Stimulated activated CD4-positive, alpha-beta T cell treated with anti-CD3 and anti-CD28 coated beads, Interleukin-4, amount 100 ng/mL, for 1 hour (primary cell): ENCODE data around the gene CRTAC1.

Experiments
- DNase-seq: peaks from one replicate; pipeline ENCODE4 v3.0.0-alpha.2; 2020

CRTAC1 gene

DNA sequence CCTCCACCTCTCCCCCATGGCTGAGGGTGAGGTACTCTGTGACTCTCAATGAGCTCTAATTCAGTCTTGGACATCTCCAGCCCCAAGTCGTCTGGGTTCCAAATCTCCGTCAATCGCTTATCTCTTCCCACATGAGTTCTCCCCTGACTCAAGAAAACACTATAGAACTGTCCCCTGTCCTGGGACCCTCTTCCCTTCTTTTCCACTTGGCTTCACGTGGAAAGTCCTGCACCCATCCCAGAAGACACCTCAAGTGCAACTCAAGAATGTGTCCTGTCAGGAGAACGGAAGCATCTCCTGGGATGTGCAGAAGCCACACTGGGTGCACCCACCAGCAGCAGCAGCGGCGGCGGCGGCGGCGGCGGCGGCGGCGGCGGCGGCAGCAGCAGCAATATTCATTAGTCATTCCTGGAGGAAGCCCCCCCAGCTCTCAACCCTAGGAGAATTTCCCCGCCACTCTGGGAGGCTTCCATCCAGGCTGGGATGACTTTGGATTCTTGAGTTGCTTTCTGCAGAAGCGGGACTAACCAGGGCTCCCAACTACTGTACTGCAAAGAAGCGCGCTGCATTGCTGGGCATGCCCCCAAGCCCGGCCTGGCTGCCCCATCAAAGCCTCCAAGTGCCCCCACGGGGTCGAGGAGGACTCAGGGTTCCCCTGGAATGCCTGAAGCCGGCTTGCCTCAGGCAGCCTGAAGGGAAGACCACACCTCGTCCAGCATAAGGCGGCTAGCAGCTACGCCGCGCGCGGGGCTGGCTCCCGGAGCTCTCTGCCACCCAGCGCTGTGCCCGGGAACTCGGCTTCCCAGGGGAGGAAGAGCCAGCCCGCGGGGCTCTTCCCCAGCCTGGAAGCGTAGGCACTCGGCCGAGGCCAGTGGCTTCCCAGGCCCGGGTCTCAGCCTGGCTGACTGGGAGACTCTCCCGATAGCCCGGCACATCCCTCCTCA is 1.0 kb downstream of the CRTAC1 start:
- DNase-seq = no peak

DNA sequence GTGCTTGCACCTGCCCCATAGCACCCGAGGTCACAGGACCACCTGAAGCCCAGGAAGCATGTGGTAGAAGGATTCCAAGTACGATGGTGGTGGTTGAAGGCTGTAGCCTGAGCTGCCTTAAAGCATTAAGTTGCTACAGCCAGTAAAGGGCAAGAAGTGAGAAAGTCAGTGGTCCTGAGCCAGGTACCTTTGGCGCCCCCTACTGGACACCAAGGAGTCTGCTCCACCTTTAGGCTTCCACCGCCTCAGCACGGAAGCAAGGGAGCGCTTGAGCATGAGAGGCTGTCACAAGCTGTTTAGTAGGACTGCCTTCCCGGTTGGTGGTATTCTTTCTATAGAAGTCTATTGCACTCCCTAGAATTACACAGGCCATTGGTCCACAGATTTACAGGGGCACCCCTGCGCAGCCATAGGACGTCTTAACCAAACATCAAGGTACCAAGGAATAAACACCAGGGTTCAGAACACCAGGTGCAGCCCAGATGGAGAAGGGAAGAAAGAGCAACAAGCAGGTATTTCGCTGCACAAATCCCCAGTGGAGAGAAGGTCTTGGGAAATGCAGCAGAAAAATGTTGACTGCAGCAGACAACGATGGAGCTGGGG is 2.2 kb downstream of the CRTAC1 start:
- peak; percentile 56 for DNase-seq

DNA sequence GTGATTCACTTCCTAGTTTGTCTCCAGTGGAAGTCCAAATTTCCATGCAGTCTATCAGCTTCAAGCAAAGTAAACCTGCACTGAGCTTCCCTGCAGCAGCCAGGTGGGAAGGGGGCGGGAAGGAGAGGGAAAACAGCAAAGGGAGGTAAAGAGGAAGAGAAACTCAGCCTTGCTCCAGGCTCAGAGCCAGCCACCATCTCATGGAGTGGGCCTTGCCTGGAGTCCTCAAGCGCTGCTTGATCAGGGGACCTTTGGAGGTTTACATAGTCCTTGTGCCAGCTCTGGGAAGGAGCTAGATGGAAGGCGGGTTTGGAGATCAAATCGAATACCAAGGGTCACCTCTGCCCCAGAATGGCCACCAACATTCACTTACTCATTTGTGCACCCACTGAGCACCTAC is 7.4 kb downstream of the CRTAC1 start:
- no peak for DNase-seq

DNA sequence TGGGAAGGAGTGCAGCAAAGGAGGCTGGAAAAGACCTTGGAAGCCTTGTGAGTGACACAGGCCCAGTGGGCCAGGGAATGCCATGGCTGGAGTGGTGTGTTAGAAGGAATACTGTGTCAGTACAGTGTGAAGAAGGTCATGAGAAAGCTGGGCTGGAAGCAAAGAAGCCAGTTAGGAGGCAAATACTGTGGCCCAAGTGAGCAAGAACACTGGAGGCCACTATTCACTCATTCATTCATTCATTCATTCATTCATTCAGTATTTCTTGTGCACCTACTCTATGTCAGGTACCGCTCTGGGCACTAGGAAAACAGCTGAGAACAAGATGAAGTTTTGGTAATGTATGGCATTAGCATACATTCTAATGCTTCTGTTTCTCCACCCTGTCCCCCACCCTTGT is 9.6 kb downstream of the CRTAC1 start:
- no peak for DNase-seq

DNA sequence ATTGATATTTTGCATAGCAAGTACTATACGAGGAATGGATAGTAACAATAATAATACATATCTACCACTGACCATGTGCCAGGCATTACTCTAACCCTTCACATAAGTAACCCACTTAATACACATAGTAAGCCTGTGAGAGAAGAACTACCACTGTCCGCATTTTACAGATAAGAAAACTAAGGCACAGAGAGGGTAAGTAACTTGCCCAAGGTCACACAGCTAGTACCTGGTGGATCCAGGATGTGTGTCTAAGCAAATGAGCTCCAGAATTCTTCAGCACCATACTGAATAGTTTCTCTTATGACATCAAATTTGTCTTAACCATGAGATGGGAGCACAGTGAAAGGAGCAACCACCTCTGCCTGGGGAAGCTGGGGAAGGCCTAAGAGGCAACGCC is 10.2 kb downstream of the CRTAC1 start:
- DNase-seq = no peak

DNA sequence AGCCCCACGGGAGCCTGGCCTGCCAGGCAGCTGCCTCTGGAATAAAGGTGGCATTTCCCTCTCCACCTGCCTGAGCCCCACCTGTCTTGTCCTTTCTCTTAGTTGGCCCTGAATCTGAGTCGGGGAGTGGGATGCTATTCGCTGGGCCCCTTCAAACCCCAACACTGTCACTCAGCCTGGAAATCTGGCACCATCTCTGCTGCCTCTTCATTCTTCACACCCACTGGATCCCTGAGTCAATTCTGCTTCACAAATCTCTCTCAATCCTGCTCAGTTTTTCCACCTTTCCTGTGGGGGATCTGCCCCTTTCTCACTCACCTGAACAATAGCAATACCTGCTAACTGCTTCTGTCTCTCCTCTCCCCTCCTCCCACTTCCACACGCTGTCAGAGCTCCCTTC is 10.6 kb downstream of the CRTAC1 start:
- DNase-seq = no peak

DNA sequence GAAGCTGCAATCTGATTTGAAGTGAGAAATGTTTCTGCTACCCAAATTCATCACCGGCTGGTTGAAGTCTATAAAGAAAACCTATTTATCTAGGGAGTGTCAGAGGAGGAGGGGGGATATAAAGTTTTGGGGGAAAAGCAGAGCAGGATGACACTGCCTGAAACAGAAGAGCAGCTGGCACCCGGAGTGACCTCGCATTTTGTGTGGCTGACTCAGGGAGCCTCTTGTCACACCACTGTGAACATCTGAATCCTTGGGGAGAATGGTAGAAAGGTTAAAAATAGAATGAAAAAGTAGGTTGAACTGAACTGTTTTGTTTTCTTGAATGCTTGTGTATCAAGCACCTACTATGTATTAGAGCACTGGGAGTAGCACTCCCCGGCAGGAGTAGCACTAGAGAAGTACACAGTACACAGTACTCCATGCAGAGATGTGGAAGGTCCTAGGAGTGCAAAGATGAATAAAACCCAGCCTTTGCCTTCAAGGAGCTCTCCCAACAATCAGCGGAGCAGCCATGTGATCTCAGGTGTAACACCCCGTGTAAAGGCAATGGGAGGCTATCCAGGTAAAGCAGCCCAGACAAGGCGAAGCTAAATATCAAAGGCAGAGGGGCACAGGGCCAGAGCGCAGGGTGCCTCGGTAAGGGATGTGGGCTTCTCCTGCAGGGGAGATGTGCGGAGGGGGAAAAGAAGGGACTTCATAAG is 13.5 kb downstream of the CRTAC1 start:
- DNase-seq = no peak

DNA sequence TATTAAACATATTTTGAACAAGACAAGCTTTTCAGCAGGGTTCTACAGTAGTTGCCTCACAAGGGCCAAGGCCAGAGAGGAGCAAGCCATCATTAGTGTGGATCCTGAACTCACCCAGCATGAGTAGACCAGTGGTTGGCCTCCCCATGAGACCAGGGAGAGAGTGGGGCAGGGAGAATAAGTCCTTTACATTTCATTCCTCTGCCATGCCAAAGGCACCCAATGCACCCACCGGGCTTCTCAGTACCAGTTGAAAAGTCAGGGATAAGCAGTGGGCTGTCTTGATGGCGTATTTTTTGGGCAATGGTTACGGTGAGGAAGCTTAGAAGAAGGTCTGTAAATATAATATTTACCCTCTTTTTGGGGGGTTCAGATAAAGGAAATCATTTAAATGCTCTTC is 16.6 kb downstream of the CRTAC1 start:
- DNase-seq = no peak

DNA sequence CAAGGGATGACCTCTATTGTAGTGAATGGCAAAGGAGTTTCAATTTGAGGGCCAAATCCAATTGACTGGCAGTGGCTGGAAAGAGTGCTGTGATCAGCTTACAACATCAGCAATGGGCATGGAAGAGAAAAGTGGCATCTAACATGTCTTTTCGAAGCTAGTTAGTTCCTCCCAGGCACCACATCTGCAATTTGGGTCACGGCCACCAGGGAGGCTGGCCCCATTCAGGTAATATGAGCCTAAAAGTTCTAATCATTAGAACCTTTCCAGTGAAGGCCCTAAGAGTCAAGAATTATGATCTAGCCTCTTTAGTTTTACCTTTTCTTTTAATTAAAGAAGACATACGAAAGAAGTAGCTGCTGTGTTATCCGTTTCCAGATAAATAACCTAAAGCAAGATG is 17.3 kb downstream of the CRTAC1 start:
- DNase-seq = no peak

DNA sequence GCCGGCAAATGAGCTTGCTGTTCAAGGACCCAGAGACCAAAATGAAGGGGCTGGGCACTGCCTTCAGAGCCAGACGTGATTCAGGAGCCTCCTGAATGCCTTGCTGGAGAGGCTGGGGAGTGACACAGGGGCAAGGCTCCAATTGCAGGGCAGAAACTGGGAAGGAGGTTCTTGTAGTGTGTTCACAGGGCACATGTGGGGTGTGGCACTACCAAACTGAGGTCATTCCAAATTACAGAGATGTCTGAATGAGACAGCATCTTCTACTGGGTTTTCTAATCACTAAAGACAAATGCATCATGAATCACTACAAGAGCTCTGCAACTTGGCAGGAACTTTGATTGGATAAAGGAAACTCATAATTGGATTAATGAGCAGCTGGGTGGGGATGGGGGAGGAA is 17.8 kb downstream of the CRTAC1 start:
- no peak for DNase-seq

DNA sequence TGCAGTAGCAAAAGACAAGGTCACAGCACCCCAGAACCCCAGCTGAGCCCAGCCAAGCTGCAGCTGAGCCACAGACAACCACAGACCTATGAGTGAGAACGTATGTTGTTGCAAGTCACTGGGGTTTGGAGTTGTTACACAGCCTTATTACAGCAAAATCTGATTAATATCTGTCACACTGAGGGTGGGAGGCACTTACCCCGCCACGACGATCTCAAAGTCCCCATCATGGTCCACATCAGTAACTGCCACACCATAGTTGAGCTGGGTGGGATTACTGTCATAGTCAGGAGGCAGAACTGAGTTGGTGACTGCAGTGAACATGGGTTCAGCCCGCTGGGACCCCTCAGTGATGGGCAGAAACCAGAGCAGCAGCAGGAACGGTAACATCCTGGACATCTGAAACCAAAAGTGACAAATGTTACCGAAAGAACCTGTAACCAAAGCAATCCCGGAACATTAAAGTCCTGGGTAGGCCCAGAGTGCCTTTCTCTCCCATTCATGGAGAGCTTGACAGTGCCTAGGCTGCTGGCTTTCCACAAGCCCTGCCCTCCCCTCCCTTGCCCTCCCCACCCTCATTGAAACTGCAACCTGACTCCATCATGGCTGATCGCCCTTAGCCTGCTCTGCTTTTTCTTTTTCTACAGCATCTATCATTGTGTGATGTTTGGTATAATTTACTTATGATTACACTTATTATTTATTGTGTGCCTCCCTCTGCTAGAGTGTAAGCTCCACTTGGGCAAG is 19.3 kb downstream of the CRTAC1 start:
- no peak for DNase-seq

DNA sequence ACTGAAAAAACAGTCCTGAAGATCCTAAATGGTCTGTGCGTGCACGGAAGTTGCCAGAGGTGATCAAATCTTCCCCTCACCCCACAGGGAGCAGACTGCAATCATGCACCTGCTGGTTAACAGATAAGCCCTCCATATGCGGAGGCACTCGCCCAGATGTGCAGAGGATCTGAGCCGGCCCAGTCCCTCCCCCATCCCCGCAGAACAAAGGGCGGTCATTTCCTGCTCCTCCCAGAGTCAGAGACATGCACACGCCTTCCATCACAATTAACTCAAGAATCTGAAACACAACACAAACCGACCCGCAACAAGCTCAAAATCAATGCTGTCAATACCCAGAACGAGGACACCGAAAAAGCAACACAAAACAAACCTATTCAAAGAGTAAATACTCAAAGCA is 24.2 kb downstream of the CRTAC1 start:
- no peak for DNase-seq

DNA sequence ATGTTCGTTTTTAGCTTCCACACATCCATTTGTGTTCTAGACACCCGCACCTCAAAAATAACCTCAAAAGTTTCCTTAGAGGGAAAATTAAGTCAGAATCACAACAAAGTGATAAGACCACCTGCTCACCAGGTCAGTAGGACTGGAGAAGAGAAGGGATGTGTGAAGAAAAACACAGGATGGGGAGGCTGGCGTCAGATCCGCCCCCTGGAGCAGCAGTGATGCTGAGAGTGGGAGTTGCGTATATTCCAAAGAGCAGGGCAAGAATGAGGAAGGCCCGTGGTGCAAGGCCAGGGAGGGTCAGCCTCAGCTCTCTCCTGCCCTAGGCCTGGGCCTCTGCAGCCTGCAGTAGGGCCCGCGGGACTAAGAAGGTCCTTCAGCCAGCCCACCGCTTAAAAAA is 28.7 kb downstream of the CRTAC1 start:
- no peak for DNase-seq

DNA sequence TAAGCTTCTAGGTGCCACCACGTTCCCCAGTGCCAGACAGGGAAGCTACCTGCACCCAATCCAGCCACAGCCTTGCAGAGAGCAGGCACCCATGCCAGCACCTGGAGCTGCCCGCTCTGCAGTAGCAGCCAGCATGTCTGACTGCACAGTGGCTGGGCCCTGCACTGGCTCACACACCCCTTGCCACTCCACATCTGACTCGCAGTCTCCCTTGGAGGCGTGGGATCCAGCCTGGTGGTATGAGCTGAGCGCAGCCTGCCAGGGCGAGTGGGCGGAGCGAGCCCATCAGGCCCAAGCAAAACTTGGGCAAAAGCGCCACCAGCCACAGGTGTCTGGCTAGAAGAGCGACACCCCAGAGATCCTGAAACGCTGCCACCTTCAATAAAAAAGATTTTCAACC is 30.1 kb downstream of the CRTAC1 start:
- no peak for DNase-seq

DNA sequence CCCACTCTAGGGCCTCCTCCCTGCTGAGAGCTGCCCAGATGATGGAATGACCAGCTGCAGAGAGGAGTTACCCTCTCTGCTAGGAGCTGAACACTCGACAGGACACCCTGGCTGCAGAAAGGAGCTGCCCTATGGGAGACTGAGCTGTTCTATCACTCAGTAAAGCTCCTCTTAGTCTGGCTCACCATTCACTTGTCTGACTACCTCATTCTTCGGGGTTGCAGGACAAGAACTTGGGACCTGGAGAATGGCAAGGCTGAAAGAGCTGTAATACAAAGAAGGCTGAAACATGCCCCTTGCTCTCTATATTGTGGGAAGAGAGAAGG is 30.5 kb downstream of the CRTAC1 start:
- no peak for DNase-seq

DNA sequence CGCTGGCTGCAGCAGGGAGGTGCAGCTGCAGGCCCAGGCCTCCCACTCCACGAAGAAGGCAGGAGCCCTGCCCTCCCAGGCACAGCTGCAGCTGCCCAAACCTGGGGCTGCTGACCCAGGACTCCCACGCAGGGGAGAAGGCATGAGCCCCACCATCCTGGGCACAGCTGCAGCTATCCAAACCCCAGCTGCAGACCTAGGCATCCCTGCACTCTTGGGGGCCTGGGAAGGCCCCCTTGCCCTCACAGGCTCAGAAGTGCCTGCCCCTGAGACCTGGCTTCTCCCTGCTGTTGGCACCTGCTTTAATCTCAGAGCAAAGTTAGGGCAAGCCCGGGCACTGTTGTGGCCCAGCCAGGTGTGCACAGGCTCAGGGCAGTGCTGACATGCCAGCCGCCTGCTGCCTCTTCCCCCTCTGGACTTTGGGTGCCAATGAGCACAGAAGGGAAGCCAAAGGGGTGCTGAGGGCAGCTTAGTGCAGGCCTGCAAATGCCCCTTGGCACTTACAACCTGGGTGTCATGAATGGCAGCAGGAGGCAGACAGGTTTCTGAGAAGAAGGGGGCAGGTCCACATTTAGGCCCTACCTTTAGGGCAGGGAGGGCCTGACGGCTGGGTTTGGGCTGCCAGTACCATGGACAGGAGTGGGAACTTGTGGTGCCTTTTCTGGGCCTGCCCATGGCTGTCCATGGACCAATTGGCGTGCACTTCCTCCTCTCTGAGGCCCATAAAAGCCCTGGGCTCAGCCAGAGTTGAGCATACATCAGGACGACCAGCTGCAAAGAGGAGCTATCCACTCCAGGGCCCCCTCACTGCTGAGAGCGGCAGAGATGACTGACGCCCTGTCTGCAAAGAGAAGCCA is 31.1 kb downstream of the CRTAC1 start:
- DNase-seq = no peak

DNA sequence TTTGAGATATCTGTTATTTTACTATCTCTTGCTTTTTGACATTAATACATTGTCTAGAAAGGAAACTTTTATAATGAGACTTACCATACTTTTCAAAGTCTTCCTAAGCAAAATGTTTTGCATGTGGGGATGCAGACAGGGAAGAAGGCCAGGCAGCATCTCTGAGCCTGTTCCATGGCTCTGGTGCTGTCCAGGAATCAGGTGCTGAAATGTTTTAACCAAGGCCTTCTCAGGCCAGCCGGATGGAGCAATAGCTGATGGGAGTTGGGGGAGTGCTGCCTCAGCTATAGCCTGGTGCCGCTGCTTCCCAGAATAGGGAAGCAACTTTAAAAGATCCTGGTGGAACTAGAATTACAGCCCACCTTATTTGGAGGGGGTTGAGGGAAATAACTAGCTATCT is 38.5 kb downstream of the CRTAC1 start:
- DNase-seq = no peak

DNA sequence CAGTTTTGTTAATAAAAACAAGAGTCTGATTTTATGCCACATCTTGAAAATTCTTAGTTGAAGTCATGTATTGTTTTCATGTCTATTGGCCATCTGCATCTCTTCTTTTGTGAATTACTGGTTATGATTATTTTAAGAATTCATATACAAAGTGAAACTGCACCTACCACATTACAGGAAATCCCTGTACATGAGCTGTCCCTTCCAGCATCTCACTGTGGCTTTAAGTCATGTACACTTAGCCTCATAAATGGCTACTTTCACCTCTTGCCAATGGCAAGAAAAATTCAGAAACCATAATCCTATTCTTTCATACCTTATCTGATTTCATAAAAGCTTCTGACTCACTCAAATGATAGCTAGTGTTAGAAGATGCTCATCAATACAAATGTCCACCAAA is 48.6 kb downstream of the CRTAC1 start:
- DNase-seq = no peak

DNA sequence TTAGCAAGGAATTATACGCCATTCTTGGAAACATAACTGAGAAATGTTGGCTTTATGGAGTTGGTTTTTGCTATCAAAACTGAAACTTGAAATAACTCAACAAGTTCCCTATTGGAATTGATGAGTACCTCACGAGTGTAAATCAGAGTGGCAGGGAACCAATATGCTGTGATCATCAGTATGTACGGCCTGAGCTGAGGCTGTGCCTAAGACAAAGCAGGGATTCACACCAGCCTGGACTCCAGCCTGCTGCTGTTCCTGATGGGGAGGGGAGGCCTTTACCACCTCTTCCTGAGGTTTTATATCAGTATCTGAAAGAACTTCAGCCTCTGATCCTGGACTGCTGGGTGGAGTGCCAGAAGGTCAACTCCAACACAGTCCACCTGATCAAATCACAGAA is 52.7 kb downstream of the CRTAC1 start:
- DNase-seq = no peak

DNA sequence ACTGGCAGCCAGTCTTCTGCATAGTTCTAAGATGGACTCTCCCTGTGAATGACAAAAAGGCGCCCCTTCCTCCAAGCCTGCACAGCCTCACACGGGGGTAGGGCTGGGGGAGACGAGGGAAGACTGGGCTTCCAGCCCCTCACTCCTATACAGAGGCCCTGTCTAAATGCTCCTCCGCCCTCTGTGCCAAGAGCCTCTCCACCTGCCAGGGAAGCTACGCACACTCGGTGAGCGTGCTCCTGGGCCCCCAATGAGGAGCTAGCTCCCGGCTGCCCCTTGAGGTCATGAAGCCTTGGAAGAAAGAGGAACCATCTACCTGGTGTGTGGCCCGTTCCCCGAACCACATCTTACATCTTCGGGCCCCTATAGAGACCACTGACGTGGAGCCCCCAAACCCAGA is 54.8 kb downstream of the CRTAC1 start:
- no peak for DNase-seq

DNA sequence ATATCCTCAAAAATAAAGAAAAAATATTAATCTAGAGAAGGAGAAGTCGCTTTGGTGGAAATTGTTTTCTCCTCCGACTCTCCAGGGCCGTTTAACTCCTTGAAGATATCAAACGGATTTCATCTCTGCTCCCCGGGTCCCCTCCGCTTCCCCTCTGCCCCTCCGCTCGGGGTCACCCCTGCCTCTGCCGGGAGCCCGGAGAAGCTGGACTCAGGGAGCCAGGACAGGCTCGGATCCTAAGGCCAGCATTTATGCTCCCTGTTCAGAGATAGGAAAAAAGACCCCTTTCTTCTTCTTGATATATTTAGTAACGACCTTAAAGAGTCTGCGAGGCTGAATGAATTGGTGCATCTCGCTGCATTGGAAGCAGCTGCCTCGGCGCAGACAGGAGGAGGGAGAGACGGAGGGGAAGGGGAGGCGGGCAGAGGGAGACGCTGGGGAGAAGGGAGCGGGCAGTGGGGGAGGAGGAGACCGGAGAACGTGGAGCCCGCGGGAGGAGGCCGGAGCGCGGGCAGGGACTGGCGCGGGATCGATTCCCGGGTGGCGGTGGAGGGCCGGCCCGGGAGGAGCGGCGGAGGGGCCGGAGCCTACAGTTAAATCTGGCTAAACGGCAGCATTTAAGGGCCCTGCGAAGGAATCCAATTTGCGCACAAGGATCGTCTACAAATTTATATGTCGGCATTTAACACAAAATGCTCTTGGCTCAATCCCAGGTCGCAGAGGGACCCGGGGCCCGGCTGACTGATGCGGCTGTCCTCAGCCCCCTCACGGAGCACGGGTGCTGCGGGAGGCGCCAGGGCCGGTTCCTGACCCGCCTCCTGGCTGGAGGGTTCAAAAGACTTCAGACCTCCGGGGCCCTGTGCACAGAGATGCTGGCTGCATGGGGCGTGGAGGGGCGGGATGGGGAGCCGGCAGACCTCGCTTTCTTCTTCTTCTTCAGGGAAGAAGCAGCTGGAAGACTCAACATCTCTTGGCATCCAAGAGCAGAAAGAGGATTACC is 55.6 kb downstream of the CRTAC1 start:
- no peak for DNase-seq
